ENCODE measurements around the gene LGR6. TPM values are rescaled to one million over a fixed set of nuclear protein-coding genes. Genes with fewer than 3 reads are reported as not detected.
"Not testable (repeated sequence)": the region's sequence is repeated elsewhere in the genome, so short reads cannot be mapped to it uniquely, and the experiment has no call there.

LGR6 gene
- total RNA-seq, 2 donors from 2014 or later: 76.6 to 99.0 TPM

DNA sequence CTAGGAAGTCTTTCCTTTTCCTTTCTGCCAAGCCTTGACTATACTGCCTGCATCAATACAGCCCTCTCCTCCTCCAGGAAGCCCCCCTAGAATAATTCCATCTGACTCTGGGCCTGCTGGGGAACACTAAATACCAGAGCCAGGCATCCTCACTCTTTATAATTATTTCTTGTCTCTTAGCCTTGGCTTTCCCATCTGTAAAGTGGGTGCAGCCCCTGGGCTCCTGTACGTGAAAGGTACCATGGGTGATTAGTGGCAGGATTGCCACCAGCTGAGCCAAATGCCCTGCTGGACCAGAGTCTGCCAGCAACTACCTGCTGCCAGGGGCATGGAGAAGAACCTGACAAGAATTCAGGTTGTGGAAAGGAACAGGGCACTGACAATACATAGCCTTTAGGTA, 58.7 kb downstream of the LGR6 start:
- H3K27ac ChIP-seq: peak overlapping the region in 1 of 2 donors; percentile 33
- H3K9me3 ChIP-seq: no peaks in the 10 kb centered on the region
- DNase-seq (ENCODE audit: low spot score): no peak

DNA sequence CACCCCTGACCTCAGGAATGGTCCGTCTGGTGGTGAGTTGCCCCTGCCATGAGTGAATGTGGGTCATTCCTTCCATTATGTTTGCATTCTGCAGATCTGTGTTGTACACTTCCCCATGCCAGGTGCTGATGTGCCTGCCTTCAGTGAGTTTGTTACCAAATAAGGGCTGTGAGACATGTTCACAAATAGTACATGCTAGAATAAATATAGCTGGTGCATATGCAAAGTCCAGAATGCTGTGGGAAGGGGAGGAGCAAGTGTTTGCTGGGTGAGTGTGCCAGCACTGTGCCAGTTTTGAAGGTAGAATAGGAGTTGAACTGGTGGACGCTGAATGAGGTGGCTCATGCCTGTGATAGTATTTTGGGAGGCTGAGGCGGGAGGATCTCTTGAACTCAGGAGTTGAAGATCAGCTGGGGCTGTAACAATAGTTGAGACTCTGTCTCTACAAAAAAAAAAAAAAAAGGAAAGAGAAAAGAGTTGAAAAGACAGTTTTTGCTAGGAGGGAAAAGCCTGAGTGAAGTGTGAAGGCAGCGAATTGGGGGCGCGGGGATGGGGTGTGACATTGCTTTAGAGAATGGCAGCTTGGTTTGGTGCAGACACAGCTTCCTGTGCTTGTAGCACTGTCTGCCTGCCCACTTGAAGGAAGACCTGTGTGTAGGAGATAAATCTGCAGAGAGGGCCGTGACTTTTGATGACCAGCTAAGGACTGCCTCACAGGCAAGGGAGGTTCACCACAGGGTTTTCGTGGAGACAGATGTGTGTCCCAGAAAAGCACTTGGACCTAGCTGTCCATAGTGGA, 61.1 kb downstream of the LGR6 start:
- H3K27ac ChIP-seq: peak overlapping the region; percentile 27 to 76
- H3K4me3 ChIP-seq: peak overlapping the region; percentile 19
- no peaks in the 10 kb centered on the region for H3K9me3 ChIP-seq
- H3K36me3 ChIP-seq: peaks cover under 1% of the 10 kb centered on the region
- TF ChIP-seq, protein P1, sequence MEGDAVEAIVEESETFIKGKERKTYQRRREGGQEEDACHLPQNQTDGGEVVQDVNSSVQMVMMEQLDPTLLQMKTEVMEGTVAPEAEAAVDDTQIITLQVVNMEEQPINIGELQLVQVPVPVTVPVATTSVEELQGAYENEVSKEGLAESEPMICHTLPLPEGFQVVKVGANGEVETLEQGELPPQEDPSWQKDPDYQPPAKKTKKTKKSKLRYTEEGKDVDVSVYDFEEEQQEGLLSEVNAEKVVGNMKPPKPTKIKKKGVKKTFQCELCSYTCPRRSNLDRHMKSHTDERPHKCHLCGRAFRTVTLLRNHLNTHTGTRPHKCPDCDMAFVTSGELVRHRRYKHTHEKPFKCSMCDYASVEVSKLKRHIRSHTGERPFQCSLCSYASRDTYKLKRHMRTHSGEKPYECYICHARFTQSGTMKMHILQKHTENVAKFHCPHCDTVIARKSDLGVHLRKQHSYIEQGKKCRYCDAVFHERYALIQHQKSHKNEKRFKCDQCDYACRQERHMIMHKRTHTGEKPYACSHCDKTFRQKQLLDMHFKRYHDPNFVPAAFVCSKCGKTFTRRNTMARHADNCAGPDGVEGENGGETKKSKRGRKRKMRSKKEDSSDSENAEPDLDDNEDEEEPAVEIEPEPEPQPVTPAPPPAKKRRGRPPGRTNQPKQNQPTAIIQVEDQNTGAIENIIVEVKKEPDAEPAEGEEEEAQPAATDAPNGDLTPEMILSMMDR (IDR thresholded peaks at IDR 0.05): no peak
- DNase-seq (ENCODE audit: low spot score): no peak
- peaks cover 7 to 42% of the 10 kb centered on the region in 2 donors for H3K4me1 ChIP-seq (ENCODE audit: control insufficient read depth in 1 of 2, low read depth in 2 of 2)
- no peak for ATAC-seq (ENCODE audit: insufficient number of reproducible peaks, low FRiP score, low read depth)
- H3K27me3 ChIP-seq (replicated peaks; ENCODE audit: insufficient read depth): no peaks in the 10 kb centered on the region

More for the DNA sequence above, 58.7 kb downstream of the LGR6 start:
- no peak for ATAC-seq (ENCODE audit: insufficient number of reproducible peaks, low FRiP score, low read depth)
- peaks cover 20% of the 10 kb centered on the region for H3K36me3 ChIP-seq
- peaks cover 7 to 42% of the 10 kb centered on the region in 2 donors for H3K4me1 ChIP-seq (ENCODE audit: control insufficient read depth in 1 of 2, low read depth in 2 of 2)
- H3K4me3 ChIP-seq: no peak overlapping the region
- H3K27me3 ChIP-seq (replicated peaks; ENCODE audit: insufficient read depth): no peaks in the 10 kb centered on the region
- TF ChIP-seq, protein P1 (IDR thresholded peaks at IDR 0.05): no peak

DNA sequence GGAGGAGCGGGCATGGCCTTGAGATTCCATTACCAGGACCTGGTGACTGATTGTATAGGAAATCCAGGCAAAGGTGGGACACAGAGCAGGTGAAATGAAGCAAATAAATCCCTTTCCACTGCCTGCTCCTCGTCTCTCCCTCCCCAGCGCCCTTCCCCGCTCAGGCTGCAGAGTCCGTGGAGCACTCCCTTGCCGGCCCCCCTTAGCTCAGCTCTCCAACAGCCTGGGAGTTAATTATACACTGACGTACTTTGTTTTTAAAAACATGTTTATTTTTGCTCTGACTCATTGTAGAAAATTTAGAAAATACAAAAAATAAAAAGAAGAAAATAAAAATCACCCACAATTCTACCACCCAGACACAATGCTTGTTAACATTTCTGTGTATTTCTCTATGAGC, 61.7 kb downstream of the LGR6 start:
- Histone ChIP-seq H3K4me3 (peak overlapping the region; percentile 19), H3K27me3 (replicated peaks; ENCODE audit: insufficient read depth) (no peaks in the 10 kb centered on the region), H3K27ac (peak overlapping the region; percentile 27 to 76), H3K36me3 (no peaks in the 10 kb centered on the region), H3K4me1 (ENCODE audit: control insufficient read depth in 1 of 2, low read depth in 2 of 2) (peaks cover 7 to 43% of the 10 kb centered on the region in 2 donors), H3K9me3 (no peaks in the 10 kb centered on the region)
- DNase-seq (ENCODE audit: low spot score) (no peak), ATAC-seq (ENCODE audit: insufficient number of reproducible peaks, low FRiP score, low read depth) (no peak)
- TF ChIP-seq, protein P1 (IDR thresholded peaks at IDR 0.05): no peak

DNA sequence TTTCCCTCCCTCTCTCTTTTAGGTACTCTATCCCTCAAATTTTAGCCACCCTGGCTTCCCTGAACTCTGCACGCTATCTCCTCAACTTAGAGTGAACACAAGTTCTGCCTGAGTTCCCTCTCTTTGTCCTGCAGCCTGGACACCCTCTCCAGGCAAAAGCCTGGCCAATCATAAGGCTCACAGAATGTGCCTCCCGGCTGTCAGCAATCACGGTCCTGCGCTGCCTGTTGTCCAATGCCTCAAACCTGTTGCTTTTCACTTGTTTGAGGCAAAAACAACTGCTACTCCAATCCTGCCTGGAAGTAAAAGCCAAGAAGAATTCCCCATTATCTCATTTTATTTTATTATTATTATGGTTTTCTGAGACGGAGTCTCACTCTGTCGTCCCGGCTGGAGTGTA, 66.1 kb downstream of the LGR6 start:
- H3K36me3 ChIP-seq: no peaks in the 10 kb centered on the region
- TF ChIP-seq, protein P1 (IDR thresholded peaks at IDR 0.05): no peak
- DNase-seq (ENCODE audit: low spot score): no peak
- H3K4me1 ChIP-seq (ENCODE audit: control insufficient read depth in 1 of 2, low read depth in 2 of 2): peaks cover 7 to 43% of the 10 kb centered on the region in 2 donors
- H3K27ac ChIP-seq: no peak overlapping the region
- no peaks in the 10 kb centered on the region for H3K27me3 ChIP-seq (replicated peaks; ENCODE audit: insufficient read depth)
- no peaks in the 10 kb centered on the region for H3K9me3 ChIP-seq
- ATAC-seq (ENCODE audit: insufficient number of reproducible peaks, low FRiP score, low read depth): no peak
- no peak overlapping the region for H3K4me3 ChIP-seq

DNA sequence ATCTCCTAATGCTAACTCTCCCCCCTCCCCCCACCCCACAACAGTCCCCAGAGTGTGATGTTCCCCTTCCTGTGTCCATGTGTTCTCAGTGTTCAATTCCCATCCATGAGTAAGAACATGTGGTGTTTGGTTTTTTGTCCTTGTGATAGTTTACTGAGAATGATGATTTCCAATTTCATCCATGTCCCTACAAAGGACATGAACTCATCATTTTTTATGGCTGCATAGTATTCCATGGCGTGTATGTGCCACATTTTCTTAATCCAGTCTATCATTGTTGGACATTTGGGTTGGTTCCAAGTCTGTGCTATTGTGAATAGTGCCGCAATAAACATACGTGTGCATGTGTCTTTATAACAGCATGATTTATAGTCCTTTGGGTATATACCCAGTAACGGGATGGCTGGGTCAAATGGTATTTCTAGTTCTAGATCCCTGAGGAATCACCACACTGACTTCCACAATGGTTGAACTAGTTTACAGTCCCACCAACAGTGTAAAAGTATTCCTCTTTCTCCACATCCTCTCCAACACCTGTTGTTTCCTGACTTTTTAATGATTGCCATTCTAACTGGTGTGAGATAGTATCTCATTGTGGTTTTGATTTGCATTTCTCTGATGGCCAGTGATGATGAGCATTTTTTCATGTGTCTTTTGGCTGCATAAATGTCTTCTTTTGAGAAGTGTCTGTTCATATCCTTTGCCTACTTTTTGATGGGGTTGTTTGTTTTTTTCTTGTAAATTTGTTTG, 67.8 kb downstream of the LGR6 start:
- not testable (repeated sequence) for ATAC-seq (ENCODE audit: insufficient number of reproducible peaks, low FRiP score, low read depth); H3K9me3 ChIP-seq; H3K4me3 ChIP-seq; H3K27ac ChIP-seq; H3K27me3 ChIP-seq (replicated peaks; ENCODE audit: insufficient read depth); H3K36me3 ChIP-seq; DNase-seq (ENCODE audit: low spot score)
- peaks cover 0 to 46% of the 10 kb centered on the region in 2 donors for H3K4me1 ChIP-seq (ENCODE audit: control insufficient read depth in 1 of 2, low read depth in 2 of 2)

Measured in thoracic aorta (tissue), 2 donors.